HG02884 (cell line): ENCODE data around the gene ZNF766.
"Not testable (repeated sequence)": the region's sequence is repeated elsewhere in the genome, so short reads cannot be mapped to it uniquely, and the experiment has no call there.

Source experiments
- ATAC-seq: cut with Tn5 transposase; IDR thresholded peaks from one replicate; pipeline ENCODE4 v1.9.1; 2021; ENCODE audit warnings: mild to moderate bottlenecking, moderate library complexity; ENCODE audit not compliant: unreplicated experiment

ZNF766 gene

GRCh38 chr19:52269338-52270261, at the start of gene ZNF766:
Gene ZNF766, plus strand, starts transcription at chr19:52269587. Its CDS starts 27 bp downstream, at chr19:52269614.
- peak; percentile 89 for ATAC-seq

GRCh38 chr19:52219611-52220010, 49.8 kb upstream of the ZNF766 start:
- ATAC-seq = no peak

DNA sequence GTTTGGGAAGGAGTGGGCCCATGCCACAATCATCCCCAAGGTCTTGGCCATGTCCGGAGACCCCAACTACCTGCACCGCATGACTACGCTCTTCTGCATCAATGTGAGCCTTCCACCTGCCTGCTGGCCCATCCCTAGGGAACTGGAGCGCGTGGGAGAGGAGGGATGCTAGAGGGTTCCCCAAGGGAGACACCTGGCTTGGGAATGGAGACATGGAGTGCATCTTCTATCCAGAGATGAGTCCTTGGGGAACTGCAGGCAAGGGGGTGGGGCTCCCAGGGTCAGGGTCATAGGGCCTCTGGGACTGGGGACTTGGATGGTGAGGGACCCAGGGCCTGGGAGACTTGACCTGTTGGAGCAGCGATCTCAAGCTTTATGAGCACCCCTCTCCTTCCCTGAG, 48.4 kb upstream of the ZNF766 start:
- no peak for ATAC-seq

GRCh38 chr19:52221831-52222375, 47.5 kb upstream of the ZNF766 start:
- no peak for ATAC-seq

DNA sequence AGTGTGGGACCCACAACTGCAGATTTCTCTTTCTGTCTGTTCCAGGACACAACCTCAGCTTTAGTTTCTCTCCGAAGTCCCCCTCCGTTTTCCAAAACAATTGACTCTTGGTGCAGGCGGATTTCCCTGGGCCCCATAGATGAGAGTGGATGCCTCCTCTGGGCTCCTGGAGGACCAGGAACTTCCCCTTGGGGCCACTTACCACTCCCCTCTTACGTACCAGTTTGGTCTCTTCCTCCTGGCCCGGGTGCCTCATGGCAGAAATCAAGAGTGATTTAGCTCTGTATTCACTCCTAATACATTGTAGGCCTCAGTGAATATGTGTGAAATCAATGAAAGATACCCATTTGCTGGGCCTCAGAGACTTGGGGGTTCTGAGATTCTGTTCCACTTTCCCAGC, 45.2 kb upstream of the ZNF766 start:
- ATAC-seq = no peak

- ATAC-seq = no peak
These were observed 42.7 kb upstream of the ZNF766 start for GRCh38 chr19:52226652-52227051.

DNA sequence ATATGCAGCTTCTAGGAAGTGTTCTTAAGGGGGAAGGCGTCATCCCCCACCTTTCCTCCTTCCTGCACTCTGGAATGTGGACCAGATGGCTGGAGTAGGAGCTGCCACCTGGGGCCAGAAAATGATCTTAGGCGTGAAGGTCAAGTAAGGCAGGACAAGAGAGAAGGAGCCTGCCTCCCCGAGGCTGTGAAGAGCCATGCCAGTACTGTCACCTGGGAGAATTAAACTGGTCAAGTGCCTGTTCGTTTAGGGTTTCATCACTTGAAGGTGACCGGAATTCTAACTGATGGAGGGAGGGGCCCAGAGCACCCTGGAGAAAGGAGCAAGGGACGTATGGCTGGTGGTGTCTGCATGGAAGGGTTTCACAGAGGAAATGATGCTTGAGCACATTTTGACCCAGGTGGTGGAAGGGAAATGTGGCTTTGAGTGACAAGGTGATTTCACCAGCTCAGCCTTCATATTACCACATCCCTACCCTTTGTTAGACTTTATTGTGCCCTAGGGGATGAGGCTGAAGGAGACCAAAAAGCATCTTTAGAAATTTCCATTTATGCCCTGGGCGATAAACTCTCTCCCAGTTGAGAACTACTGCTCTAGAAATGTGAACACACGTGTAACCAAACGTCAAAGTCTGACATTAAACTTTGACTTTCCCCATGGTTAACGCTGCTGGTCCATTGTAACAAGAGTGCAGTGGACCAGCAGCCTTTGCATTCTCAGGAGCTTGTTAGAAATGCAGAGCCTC, 42.0 kb upstream of the ZNF766 start:
- no peak for ATAC-seq

DNA sequence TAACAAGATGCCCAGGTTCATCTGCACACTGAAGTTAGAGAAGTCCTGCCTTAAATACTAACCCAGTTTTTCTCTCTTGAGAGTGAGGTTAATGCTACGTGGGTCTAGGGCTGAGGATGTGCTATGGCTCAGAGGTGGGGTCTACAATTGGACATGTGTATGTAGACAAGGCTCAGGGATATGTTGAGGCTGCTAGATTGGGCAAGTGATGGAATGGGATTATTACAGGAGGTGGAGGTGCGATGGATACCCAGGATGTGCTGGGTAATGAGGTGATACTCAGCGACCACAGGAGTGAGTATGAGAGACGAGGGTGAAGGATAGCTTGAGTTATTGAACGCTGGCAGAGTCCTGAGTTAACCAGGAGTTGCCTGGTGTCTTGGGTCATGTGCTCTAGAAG, 41.4 kb upstream of the ZNF766 start:
- ATAC-seq = no peak

DNA sequence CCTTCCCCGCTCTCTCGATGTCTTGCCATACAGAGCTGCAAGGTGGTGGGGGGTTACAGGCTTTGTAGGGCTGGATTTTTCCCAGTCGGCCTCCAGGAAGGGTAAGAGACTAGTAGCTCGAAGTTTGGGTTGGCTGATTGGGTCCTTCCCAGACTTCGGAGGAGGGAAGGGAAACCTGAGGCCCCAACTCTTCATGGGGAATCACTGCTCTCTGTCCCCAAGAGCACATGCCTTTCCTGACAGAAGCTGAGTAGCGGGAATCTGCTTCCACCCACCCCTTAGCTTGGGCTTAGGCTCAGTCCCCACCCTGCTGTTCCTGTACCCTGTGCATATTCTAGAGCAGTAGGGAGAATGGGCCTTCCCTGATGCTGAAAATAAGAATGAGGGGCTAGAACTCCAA, 39.9 kb upstream of the ZNF766 start:
- no peak for ATAC-seq

DNA sequence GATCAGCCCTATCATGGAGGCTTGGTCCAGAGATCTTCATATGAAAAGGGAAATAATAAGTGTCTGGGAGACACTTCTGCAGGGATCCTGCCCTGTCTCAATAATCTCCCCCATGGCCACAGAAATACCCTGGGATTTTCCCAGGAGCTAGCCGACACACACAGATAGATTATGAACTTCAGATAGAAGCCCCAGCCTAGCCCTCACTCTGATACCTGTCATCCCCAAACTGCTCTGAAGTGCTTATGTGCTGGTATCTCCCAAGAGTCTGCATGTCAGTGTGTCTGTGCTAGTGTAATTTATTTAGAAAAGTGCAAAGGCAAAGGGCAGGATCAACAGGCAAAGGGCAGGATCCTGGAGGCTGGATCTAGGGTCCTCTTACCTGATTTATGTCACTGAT, 38.7 kb upstream of the ZNF766 start:
- no peak for ATAC-seq

DNA sequence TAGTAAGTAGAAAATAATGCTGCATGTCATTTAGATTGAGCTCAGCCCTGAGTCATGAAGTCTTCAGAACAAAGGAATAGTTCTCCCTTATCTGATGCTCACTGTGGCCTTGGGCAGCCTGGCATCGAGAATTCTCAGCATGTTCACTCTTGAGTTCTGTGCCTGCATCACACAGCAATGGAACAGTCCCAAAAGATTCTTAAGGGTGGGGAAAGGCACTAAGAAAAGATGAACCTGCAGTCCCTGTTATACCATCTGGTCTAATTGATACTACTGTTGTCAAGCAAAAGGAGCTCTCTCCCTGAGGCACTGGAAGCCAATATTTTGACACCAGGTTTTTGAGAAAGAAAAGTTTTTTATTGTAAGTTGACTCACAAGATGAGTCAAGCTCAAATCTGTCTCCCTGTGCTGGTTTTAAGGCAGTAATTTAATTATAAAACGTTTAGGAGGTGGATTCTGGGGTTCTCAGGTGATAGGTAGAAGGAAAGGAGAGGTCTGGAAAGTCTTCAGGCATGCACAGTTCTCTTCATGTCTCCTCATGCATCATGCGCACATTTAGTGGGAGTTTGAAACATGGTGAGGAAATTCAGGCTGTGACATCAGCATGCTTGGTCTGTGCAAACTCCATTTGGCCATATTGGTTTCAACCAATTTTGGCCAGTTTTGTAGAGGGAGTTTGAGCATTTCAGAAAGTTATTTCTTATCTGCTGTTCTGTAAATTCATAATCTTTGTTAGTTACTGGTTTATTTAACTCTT, 38.1 kb upstream of the ZNF766 start:
- ATAC-seq = no peak

GRCh38 chr19:52234406-52234805, 35.0 kb upstream of the ZNF766 start:
- ATAC-seq = no peak

- ATAC-seq = no peak
These were observed 32.2 kb upstream of the ZNF766 start for GRCh38 chr19:52237197-52237596.

DNA sequence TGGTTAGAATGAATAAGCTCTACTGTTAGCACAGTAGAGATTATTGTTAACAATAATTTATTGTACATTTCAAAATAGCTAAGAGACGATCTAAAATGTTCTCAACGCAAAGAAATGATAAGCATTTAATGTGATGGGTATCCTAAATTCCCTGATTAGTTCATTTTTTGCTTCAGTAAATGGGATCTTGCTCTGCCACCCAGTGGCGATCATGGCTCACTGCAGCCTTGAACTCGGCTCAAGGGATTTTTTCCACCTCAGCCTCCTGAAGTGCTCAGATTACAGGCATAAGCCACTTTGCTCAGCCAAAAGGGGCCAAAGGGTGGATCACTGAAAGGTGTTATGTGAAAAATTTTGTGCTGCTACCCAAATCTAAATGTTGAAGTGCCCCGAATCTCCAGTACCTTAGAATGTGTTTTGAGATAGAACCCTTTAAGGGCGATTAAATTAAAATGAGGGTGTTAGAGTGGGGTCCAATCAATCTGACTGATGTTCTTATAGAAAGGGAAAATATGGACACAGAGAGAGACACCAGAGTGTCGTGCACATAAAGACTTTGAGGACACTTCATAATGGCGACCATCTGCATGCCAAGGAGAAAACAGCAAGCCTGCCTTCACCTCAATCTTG, 31.5 kb upstream of the ZNF766 start:
- ATAC-seq = no peak

DNA sequence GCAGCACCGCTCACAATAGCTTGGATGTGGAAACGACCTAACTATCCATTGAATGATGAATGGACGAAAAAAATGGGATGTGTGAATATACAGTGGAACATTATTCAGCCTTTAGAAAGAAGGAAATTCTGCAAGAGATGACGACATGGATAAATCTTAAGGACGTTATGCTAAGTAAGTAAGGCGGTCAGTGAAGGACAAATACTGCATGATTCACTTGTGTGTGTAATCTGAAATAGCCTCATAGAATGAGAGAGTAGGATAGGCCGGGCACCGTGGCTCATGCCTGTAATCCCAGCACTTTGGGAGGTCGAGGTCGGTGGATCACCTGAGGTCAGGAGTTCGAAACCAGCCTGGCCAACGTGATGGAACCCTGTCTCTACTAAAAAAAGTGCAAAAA, 25.4 kb upstream of the ZNF766 start:
- ATAC-seq = no peak

GRCh38 chr19:52248241-52248640, 21.1 kb upstream of the ZNF766 start:
- no peak for ATAC-seq

DNA sequence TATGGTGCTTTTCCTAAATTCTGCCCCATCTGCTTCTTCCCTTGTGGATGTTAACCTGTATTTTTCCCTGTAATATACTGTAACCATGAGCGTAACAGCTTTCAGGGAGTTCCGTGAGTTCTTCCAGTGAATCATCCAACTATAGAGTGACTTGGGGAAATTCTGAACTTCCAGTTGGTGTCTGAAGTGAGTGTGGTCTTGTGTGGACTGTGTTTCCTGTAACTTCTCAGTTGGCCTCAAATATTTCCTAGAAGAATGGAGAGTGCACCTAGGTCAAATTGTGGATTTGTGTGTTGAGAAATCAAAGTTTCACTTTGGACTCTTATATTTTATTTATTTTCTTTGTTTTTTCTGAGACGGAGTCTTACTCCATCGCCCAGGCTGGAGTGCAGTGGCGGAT, 11.0 kb upstream of the ZNF766 start:
- no peak for ATAC-seq

DNA sequence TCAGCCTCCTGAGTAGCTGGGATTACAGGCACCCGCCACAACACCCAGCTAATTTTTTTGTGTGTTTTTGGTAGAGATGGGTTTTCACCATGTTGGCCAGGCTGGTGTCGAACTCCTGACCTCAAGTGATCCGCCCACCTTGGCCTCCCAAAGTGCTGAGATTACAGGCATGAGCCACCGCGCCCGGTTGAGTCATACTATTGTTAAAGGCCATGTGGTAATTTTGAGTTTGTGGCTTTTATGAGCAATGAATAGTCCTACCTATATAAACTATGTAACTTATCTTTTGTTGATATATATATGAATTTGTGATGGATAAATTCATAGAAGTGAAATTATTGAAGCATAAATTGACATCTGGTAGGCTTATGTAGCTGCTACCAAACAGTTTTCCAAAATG, 3.8 kb upstream of the ZNF766 start:
- ATAC-seq = not testable (repeated sequence)

GRCh38 chr19:52270266-52270885, 989 bp downstream of the ZNF766 start:
- no peak for ATAC-seq

DNA sequence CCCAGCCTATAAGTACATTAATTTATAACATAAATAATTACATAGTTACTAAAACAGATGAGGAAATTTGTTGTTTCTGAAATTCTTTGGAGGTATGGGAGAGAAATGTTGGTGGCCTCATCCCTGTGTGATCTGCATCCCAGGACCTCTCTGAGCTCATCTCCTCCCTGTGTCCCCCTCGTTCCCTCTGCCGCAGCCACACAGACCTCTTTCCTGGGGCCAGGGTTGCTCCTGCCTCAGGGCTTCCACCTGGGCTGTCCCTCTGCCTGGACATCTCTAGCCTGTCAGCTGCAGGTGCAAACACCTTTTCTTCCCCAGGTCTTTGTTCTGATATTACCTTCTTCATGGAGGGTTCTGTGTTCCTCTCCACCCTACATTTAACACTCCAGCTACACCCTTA, 3.9 kb downstream of the ZNF766 start:
- ATAC-seq = no peak
